HG03558 (cell line): ENCODE measurements around the gene KRTAP10-2.

Experiments
- ATAC-seq: cut with Tn5 transposase; IDR thresholded peaks from one replicate; pipeline ENCODE4 v1.9.1; 2021; ENCODE audit warnings: moderate number of reproducible peaks; ENCODE audit not compliant: unreplicated experiment; ENCODE audit errors: extremely low read depth

The KRTAP10-2 gene

DNA sequence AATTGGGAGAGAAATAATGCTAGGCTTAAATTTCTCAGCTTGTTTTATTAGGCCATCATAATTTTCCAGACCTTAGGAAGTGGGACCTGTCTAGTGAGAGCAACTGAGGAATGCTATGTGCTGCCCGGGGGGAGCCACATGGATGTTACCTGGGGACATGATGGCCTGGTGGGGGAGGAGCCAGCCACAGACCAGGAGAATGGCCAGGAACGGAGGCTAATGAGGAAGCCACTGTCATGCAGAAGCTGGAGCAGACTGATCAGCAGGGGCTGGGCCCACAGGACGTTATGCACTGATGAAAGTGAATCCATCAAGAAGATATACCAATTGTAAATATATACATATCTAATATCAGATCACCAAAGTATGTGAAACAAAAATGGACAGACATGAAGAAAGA lies 6.7 kb downstream of the KRTAP10-2 start:
- no peak for ATAC-seq

DNA sequence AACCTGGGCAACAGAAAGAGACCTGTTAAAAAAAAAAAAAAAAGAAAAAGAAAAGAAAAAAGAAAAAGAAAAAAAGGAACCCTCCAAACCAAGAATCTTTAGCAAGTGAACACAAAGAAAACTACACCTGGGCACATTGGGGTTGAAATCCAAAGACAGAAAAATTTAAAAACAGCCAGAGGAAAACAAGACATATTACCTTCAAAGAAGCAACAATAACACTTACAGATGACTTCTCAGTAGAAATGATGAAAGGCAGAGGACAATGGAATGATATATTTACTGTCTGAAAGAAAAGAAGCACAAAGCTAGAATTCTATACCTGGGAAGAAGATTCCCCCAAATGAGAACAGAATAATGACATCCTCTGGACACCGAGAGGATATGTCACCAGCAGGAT lies 8.6 kb downstream of the KRTAP10-2 start:
- ATAC-seq: no peak

DNA sequence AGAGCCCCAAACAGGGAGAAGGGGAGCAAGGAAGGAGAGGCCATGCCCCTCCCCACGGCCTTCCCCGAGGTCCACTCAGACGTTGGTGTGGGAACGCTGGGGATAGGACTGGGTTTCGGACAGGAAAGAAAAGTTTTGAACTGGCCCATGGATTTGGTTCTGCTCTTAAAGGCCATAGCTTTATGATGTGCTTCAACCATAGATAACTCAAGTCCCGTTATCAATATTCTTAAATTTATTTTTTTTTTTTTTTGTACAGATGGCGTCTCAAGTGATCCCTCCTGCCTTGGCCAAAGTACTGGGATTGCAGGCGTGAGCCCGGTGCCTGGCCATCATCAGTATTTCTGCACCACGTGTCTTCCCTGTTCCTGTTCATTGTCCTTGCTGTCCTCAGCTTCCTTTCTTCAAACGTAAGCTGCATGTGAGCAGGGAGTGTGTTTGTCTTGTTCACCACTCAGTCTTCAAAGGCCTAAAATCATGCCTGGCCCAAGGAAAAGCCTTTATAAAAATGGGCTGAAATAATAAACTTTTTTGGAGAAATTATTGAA lies 10.5 kb downstream of the KRTAP10-2 start:
- no peak for ATAC-seq

DNA sequence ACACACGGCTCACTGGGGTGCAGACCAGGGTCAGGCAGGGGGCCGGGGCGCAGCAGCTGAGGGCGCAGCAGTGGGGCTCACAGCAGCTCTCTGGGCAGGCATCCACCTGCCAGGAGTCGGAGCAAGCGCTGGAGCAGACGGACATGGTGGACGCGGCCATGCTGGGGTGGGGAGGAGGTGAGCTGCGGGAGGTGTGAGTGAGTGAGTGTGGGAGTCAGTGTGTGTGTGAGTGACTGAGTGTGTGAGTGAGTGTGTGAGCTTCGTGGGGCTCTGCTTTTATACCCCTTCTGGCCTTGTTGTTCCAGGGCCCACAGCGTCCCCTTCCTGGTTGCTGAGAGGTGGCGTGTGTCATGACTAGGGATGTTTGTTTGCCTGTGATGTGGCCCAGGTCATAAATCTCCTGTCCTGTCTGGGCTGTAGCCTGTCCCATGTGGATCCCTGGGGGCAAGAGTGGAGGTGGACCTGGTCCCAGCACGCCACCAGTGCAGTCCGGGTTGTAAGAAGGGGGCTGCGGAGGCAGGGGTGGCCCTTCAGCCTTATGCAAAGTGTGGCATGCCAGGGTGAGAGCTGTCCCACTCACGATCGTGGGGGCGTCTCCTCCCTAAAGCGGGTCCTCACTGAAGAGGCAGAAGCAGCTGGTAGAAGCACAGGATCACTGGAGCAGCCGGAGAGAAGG lies 11.2 kb downstream of the KRTAP10-2 start, which contains the start of gene KRTAP10-1:
KRTAP10-1 (minus strand) TSS at position 205 of the 676 bp plus-strand sequence; CDS start at position 160, 45 bp downstream.
- ATAC-seq: no peak

DNA sequence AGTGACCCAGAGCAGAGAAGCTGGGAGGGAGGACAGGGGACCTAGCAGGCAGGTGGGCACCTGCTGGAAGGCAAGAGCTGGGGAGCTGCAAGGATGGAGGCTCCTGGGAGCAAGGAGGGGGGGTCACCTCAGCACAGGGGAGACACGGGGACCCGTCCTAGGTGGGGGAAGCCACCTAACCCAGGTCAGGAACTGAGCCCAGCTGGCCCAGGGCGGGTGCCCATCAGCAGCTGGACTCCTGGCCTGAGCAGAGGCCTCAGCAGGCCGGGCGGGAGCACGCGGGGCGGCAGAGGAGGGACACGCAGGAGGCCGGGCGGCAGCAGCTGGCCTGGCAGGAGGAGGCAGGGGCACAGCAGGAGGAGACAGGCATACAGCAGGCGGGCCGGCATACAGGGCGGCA lies 12.3 kb downstream of the KRTAP10-2 start:
- ATAC-seq: no peak

DNA sequence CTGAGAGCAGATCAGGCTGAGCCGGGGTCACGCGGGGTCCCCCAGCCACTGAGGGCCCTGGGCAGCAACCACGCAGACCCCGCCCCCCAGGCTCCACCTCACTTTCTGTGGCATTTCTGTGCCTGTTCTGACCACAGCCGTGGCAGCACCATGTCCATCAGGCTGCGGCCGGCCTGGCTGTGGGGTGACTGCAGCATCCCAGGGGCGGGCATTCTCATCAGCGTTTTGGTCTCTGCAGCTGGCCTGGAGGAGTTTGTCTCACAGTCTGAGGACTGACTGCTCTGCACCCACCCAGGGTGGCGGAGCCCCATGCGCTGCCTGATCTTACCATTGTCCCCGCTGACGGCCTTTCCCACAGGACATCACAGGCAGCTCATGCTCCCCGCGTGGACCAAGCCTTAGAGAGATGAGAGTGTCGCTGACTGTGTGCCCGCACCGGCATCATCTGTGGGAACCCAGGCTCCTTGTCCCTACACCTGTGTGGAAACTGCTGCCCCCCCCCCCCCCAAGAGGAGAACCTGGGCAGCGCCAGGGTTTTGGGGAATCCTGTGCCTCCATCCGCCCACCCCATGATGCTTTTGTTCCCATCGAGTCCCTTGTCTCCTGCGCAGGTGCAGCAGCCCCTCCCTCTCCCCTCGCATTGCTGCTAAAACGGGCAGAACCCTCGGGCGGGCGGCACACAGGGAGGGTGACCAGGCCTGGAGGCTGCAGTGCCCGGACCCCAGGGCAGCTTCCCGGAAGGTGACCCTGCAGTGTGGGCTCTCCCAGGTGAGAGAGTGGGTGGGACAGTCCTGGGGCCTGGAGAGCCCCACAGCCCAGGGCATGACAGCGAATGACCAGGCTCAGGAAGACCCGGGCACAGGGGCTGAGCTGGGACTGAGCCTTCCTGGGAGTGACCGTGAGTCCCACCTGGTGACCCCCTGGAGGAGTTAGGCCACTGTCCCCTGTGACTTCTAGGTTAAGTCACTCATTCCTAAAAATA lies 13.1 kb downstream of the KRTAP10-2 start:
- ATAC-seq: no peak

DNA sequence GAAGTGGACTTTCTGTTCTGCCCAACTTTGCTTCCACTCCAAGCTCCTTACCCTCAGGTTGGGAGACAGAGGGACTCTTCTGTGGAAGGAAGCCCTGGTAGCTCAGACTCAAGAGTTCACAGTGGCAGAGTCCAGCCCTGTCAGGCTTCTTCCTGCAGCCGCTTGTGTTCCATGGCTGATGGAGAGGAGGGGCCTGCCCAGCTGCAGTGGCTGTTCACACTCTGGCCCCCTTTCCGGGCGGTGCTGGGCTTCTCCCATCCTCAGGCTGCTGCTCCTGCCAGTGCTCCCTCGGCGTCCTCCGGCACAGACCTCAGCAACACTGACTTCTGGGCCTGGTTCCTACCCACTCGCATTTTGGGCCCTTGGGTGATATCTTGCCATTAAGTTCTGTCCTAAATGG lies 15.3 kb downstream of the KRTAP10-2 start:
- ATAC-seq: no peak

DNA sequence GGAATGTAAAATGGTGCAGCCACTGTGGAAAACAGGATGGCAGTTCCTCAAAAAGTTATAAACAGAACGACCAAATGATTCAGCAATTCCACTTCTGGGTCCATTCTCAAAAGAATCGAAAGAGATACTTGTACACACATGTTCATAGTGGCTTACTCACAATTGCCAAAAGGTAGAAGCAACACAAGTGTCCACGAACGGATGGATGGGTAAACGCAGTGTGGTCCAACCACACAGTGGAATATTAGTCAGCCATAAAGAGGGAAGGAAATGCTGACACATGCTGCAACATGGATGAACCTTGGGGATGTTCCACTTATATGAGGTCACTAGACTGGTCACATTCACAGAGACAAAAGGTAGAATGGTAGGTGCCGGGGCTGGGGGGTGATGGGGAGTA lies 16.6 kb downstream of the KRTAP10-2 start:
- ATAC-seq: no peak

DNA sequence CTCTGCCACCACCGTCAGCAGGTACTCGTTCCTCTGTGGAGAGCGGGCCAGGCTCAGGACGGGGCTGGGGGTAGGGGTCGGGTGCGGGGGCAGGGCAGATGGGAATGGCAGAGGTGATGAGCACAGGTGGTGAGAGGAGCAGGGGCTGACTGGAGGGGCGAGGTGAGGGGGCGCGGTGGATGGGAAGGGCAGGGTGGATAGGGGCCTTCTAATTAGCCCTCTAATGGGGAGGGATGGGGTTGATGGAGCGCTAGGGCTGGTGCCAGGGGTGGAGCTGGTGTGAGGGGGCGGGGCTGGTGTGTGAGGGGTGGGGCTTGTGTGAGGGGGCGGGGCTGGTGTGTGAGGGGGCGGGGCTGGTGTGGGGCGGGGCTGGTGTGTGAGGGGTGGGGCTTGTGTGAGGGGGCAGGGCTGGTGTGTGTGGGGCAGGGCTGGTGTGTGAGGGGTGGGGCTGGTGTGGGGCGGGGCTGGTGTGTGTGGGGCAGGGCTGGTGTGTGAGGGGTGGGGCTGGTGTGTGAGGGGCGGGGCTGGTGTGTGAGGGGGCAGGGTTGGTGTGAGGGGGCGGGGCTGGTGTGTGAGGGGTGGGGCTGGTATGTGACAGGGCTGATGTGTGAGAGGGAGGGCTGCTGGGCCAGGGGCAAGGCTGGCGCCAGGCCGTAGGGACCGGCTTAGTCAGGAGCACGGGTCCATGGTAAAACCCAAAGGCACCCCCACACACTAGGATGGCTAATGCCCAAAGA lies 17.2 kb downstream of the KRTAP10-2 start:
- ATAC-seq: no peak

DNA sequence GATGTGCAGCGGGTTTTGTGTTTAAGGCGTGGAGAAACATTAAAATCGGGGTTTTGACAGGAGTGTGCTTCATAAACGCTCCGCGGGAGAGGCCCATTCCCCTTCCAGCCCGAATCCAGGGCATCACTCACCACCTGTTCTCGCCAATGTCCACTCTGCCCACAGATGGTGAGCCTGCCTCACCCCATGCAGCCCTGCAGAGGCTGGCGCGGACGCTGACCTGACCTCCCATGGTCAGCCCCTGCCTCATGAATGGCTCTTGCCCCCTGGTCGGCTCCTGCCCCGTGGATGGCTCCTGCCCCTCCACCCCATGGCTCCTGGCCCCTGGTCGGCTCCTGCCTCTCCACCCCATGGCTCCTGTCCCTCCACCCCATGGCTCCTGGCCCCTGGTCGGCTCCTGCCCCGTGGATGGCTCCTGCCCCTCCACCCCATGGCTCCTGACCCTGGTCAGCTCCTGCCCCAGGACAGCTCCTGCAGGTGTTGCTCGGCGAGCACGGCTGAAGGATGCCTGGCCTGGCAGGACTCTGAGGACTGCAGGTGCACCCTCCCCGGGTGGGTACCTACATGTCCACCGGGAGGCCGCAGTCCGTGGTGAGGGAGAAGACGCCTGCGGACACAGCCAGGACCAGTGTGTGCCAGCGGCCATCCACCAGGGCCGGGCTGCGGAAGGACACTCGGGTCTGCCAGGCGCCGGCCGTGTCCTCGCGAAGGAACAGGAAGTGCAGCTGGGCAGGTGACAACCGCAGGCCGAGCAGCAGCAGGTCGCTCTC lies 18.0 kb downstream of the KRTAP10-2 start:
- ATAC-seq: no peak

DNA sequence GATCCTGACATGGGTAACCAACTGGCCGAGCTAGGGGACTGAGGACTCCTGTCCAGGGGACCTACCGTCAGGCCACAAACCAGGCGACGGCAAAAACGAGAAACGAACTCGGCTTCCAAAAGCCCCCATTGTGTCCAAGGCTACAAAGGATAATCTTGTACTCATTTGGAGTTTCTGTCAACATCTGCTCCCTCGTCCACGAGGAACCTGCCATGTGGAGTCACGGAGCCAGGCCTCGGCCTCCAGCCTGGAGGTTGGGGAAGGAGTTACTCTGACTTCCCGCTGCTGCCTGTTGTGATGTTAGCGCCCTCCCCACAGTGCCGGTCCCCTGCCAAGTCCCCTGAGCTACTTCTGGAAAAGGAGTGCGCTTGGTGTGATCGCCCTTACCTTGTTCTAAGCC lies 18.6 kb downstream of the KRTAP10-2 start:
- ATAC-seq: no peak

DNA sequence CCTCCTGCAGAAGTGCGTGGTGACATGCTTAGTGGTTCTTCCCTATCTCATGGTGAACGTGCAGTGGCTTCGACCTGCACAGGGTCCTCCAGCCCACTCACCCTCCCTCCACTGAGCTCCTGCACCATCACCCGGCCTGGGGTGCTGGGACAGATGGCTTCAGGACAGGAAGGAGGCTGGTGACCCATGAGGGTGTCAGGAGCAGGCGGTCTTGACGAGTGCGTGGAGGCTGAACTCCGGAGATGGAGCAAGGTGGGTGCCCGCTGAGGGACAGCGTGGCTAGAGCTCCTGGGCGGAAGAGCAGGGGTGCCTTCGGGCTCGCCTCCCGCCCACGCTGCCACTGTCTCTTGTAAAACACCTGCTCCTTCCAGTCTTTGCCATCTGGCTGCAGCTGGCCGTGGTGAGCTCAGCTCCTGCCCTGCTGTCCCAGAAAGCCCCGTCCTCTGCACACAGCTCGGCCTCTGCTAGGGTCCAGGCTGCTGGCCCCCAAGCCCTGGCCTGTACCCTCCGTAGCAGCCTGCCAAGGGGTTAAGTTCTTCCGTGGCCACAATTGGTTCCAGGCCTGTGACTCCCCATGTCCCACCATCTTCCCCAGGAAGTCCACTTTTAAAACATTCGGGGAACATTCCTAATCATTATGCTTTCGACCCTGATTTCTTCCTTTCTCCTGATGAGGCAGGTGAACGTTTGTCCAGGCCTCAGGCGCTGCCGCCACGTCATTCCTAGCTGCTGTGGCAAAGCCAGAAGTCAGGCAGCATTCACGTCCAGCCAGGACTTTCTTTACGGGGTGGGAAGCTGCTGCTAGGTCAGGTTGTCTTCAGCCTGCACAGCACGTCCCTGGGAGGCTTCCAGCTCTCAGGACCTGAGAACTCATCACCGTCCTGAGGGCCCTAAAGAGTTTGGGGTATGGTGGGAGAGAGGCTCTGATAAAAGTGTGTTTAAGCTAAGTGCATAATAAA lies 19.4 kb downstream of the KRTAP10-2 start:
- no peak for ATAC-seq

DNA sequence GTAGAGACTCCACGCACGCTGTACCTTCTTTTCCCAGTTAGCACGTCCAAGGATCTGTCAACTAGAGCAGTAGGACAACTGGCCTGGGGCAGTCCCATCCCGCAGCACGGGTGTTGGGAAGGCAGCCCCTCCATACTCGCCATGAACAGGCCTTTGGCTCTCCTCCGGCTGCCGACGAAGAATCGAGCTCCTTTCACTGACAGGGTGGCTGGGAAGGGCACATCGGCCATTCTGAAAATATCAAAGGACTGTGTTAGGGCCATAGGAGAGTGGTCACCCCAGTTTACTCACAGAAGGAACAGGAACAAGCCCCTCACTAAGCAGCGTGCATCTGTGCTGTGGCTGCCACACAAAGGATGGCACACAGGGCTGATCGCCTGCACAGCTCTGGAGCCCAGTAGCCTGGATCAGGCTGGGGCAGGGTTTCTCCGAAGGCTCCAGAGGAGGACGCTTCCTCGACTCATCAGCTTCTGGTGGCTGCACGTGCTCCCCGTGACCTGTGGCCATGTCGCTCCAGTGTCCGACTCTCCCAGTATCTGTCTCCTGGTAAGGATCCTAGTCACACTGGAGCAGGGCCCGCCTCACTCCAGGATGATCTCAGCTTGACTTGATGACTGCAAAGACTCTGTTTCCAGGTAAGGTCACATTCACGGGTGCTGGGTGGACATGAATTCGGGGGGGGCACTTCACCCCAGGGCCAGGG lies 20.3 kb downstream of the KRTAP10-2 start:
- no peak for ATAC-seq

DNA sequence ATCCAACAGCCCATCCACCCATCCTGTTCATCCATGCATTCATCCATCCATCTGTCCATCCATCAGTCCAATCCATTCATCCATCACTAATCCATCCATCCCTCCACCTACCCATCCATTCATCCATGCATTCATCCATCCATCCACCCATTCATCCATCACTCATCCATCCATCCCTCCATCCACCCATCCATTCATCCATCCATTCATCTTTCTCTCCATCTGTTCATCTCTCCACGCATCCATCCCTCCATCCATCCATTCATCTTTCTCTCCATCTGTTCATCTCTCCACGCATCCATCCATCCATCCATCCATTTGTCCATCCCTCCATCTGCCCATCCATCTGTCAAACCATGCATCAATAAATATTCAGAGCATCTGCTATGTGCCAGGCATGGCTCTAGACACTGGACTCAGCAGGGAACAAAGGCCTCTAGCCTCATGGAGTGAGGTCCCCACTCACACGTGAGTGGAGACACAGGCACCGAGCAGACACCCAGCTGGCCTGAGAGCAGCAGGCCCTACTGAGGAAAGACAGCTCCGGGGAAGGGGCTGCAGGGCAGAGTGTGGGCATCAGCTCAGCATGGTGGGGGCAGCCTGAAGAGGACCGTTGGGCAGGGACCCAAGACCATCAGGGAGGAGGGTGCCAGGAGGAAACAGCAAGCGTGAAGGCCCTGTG lies 20.9 kb downstream of the KRTAP10-2 start:
- ATAC-seq: no peak

DNA sequence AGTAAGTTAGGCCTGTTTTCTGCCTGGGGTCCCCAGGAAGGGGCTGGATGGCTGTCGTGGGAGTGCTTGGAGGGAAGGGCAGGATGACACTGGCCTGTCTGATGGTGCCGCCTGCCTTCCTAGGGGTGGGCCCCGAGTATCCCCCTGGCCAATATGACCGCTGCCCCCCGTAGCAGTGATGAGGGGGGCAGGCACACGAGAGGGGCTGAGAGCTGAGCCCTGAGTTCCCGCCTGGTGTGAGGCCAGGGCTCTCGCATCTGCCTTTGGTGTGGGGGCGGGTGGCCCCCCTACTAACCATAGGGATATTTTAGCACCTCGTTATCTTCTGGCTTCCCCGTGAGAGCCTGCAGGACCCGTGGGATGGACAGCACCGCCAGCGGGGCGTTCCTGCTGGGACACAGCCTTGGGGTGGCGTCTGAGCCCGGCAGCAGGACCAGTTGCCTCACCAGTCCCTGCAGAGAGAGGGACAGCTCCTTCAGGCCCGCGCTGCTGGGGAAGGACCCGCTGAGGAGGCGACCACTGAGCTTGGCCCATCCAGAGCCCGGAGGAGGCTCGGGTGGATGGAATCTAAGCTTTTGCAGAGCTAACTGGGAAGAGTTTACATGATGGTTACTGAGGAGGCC lies 21.7 kb downstream of the KRTAP10-2 start:
- no peak for ATAC-seq

DNA sequence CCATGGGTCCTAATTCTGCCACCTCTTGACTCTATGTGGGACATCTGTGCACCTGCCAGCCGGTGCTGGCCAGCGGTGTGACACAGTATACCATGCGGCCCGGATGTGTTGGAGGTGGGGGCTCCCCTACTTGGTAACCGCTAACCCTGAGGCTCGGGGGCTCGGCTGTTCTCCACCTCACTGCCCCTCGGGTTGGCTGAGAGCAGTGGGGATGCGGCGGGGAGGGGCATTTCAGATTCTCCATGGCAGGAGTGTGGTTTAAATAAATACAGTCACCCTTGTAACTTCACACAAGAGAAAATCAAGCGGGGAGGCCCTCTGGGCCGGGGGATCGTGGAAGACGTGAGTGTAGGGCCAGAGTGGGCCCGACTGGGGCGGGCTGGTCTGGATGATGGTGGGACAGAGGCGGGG lies 22.3 kb downstream of the KRTAP10-2 start:
- no peak for ATAC-seq

DNA sequence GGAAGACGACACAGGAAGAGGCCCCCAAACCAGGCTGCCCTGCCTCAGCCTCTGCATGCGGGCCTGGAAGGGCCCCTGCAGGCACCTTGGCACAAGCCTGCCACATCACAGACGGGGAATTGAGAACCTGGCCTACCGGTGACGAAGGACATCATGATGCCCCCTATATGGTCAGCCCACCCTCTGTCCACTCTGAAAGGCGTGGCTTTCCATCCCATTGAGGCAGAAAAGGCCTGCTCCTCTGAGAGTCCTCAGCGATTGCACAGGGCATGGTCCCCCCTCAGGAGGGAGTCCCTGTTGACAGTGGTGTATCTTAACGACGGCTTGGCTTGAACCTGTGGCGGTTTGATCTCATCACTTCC lies 22.7 kb downstream of the KRTAP10-2 start:
- no peak for ATAC-seq
